Dermis blood vessel endothelial cell (primary cell): ENCODE results near the gene AOPEP. TPM values are rescaled to one million over a fixed set of nuclear protein-coding genes. Genes with fewer than 3 reads are reported as not detected.

Experiments used
- DNase-seq: peaks from one replicate; pipeline ENCODE4 v3.0.0; 2010
- total RNA-seq: library from RNA; depleted of rRNA; stranded (reverse); fragments of >200 nt; gene quantifications from 2 replicates; pipeline ENCODE4 v1.2.3, GENCODE V29; 2014

AOPEP gene
- total RNA-seq, 1 donor from 2014 or later = 77.1 TPM

DNA sequence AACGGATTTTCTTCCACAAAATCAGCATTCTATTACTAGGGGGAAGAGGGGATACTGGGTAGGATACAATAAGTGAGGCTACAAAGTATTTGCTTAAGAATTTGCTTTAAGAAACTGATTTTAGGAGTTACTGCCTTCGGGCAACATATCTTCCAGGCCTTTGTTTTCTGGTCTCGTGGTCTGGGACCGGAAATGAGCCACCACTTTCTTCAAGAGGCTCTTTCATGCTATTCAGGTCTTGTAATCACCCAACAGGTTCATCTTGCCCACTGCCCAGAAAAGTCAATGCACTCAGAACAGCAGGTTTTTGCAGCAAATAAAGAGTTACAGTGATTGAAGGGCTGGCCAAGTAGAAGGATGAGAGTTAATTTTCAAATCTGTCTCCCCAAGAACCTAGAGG, 6.6 kb upstream of the AOPEP start:
- no peak for DNase-seq

- DNase-seq = no peak
These were observed 5.5 kb upstream of the AOPEP start for GRCh38 chr9:94720846-94721549.

- no peak for DNase-seq
These were observed 4.7 kb upstream of the AOPEP start for GRCh38 chr9:94721754-94722153.

DNA sequence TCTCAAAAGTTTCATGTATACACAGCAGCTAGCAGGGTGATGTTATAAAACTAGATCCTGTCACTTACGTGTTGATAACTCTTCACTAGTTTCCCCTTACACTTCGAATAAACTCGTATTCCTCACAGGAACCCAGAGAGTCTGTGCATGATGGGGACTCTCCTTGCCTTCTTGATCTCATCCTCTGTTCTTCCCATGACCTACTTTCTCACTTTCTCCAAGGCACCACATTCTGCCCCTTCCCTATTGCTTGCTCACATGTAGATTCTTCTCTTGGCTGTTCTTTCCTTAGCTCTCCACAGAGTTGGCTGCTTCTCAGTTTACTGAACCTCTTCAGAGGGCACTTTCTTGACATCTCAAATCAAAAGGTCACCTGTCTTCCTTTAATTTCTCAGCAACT, 1.2 kb upstream of the AOPEP start:
- no peak for DNase-seq

DNA sequence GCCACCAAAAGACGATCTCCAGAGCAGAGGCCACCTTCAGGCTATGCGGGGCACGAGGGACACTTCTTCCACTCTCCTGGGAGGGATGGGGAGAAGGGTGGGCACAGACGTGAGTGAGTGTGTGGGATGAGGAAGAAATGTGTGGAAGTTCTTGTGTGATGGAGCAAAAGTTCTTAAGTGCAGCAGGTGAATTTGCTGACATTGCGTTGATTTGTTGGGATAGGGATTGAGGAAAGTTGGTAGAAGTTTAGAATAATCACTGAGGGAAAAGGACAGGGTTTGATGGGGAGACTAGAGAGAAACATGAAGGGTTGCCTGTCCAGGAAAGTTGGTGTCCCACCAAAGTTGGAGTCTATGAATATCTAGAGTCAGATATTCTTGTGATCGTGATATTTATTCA, 2.2 kb downstream of the AOPEP start:
- DNase-seq = no peak

- DNase-seq = no peak
These were observed 2.7 kb downstream of the AOPEP start for GRCh38 chr9:94729199-94729598.

DNA sequence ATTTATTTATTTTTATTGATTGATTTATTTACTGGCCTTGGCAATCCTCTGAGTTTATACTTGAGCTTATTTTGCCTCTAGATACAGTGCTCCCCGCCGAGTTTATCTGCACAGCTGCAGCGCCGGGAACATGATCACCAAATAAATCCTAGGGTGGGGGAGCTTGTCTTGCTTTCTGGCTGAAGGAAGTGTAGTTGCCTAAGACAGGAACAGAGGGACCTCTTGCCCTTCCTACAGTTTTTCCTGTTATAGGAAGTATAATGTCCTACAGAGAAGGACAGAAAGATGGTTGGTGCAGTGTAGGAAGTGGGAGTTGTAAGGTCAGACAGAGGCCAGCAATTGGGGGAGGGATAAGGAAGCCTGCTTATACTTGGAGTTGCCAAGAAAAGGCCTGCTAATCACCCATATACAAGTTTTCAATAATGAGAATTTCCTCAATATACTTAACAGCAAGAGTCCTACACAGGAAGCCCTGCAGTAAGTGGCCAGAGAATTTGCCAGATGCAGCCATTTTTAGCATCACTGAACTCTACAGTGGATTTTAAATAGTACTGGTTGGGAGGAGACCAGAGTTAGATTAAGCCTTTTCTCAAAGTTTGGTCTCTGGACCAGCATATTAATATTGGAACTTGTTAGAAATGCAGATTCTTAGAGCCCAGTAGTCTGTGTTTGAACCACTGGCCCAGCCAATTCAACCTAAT, 7.7 kb downstream of the AOPEP start:
- DNase-seq = peak; percentile 49

DNA sequence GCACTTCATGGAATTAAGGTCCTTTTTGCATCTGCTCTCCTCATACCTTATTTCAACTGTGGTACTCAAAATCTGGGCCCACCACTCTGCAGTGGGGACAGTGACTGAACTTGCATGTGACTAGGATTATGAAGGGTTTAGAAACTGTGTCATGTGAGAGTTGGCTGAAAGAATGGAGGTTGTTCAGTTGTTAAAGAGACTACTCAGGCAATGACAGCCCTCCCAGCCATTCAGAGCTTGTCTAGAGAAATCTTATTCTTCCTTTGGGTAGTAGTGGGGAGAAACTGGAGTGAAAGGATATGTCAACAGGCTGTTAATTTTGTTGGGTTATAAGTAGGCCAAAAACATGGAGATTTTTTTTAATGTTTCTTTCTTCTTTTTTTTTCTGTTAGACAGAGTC, 10.3 kb downstream of the AOPEP start:
- no peak for DNase-seq

- no peak for DNase-seq
These were observed 13.8 kb downstream of the AOPEP start for GRCh38 chr9:94740145-94740840.

DNA sequence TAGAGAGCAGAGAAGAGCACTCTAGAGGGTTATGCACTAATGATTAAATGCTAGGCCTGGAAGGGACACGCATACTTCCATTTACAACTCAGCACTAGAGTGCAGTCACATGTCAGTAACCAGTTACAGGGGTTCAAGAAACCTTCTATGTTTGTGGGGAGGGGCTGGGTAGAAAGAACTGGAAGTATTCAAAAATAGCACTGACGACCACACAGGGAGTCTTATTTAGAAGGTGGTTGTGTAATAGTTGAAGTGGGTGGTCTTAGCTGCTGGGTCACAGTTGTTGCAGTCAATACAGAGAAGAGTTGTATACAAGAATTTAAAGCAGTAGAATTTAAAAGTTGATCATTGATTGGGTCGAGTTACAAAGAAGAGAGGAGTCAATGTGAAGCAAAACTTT, 15.4 kb downstream of the AOPEP start:
- no peak for DNase-seq

- peak; percentile 66 for DNase-seq
These were observed 16.8 kb downstream of the AOPEP start for GRCh38 chr9:94743035-94743954.

DNA sequence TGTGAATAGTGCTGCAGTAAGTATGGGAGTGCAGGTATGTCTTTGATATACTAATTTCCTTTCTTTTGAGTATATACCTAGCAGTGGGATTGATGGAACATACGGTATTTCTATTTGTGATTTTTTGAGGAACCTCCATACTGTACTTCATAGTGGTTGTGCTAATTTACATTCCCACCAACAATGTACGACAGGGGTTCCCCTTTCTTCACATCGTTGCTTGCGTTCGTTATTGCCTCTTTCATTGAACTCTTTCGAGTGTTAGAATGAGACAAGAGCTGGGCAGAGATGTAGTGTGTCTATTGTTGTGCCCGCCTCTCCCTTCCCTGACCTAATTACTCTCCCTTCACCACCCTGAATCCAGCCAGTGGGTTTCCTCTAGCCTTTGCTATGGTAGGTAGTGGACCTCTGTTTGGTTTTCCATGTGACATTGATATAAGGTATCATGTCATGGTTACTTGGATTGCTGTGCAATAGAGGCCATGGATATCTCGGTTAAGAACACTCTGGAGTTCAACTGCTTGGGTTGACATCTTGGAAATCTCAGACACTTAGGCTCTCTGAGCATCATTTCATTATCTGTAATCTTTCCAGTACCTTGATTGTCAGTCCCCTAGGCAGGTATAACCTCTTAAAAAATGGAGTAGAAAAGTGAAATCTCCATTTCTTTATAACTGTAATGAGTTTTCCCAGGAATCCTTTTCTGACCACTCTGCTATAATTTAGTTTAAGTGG, 19.5 kb downstream of the AOPEP start:
- no peak for DNase-seq

DNA sequence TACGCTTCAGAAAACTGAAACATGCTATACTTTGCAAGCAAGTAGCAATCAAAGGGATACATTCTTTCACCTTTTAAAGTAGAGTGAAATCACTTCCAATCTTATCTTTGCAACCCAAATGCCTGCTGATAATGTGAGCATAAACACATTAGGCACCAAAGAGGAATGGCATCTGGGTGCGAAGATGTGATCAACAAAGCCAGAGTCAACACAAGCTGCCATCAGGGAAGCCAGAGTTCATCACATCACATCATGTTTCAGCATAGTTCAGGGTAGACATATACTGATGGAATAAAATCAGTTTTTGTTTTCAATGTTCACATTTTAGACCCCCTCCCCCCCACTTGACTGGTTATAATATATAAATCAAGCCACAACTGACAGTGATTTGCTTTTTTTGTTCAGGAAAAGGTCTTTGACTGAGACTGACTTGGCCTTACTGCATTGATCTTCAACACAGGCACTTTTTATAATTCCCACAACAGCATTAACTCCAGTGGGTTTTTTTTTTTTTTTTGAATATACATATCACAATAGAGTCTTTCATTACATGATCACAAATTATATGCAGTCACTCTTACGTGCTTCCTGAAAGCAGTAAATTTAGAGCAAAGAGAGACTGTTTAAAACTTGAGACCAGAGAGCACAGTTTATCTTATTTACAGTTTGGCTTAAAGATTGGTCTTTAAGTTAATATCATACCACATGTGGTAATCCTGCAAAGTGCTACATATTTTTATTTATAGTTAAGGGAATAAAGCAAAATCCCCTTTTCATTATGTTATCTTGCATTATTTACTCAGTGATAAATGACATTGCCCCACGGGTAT, 20.3 kb downstream of the AOPEP start:
- no peak for DNase-seq

DNA sequence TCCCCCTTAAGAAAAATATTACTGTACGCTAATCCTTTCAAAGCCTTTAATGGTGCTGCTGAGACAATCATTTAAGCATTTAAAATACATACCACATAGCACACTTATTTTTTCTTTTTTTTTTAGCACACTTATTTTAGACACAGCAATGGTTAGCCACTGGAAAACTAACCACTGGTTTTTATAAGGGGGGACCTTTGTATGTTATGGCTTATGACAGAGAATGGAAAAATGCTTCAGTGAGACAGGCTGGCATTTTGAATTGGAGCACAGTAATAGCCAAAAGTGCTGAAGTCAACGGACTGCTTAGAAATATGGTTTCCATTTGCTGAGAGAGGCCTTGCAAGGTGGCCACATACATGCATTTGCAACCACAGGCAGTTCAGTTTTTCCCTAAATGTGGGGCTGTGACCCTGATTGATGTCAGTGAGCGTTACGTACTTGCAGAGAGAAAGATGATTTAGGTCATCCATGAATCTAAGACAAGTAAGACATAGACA, 28.5 kb downstream of the AOPEP start:
- DNase-seq = no peak

DNA sequence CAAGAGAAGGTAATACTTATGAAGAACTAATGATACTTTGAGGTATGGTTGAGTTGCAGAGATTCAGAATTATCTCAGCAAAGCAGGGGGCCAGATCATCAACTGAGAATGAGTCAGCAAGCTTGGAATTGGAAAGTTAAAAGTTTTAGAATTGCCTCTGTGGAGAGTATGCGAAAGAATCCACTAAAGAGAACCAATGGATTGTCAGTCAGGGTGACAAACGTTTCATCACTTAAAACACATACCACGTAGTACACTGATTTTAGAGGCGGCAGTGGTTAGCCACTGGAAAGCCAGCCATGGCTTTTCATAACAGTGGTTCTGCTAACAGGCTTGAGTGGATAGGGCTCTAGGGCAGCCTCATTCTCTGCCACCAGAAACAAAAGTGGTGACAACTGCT, 30.7 kb downstream of the AOPEP start:
- no peak for DNase-seq

DNA sequence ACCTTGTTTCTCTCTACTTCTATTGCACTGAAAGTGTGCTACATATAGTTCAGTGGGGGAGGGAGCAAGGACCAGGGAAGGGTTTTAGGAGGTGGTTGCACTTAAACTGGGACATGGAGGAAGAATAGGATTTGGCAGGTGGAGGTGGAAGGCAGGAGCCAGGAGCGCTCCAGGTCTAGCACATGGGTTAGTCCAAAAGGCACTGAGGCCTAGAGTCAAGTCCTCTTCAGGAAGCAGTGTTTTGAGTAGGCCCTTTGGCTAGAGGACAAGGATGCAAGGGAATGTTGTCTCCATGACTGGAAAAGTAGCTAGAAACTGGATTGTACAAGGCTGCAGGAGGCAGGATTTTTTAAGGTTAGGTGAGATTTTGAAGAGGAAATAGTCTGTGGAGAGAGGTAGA, 31.5 kb downstream of the AOPEP start:
- DNase-seq = no peak

- DNase-seq = no peak
These were observed 32.4 kb downstream of the AOPEP start for GRCh38 chr9:94758880-94759279.

DNA sequence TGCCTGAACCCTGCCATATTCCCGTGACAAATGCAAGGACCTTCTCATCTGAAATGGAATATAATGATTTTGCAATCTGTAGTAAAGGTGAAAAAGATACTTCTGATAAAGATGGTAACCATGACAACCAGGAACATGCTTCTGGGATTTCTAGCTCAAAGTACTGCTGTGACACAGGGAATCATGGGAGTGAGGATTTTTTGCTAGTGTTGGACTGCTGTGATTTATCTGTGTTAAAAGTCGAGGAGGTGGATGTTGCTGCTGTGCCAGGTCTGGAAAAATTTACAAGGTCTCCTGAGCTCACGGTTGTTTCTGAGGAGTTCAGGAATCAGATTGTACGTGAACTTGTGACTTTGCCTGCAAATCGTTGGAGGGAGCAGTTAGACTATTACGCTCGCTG, 33.5 kb downstream of the AOPEP start:
- no peak for DNase-seq

DNA sequence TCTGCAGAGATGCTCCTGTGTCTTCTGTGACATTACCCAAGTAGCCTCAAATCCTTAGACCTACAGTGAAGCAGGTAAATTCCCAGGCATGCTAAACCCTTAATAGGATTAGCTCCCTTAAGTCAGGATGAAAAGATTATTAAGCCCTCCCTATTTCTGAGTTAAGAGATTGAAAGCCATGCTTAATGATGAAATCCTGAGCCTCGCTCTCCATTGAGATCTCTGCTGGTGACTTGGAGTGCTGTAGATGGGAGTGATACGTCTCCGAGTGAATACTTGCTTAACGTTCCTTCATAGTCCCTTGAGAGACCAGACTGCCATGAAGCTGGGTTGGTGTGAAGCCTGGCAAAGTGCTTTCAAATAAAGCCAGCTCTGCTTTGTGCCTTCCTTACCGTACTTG, 34.2 kb downstream of the AOPEP start:
- no peak for DNase-seq

GRCh38 chr9:94761481-94761880, 35.0 kb downstream of the AOPEP start:
- DNase-seq = peak; percentile 48
